B cell (primary cell): ENCODE measurements around the gene C21orf58. TPM values are rescaled to one million over a fixed set of nuclear protein-coding genes. Genes with fewer than 3 reads are reported as not detected.

ENCODE experiments used
- ATAC-seq: fragments of 200-7000 bp; cut with Tn5 transposase; one replicate; pipeline ENCODE4 v1.10.0; 2021; ENCODE audit warnings: low read depth, mild to moderate bottlenecking, moderate number of reproducible peaks, moderate library complexity
- CTCF ChIA-PET: fragments of 350-600 bp; sonication (Branson Sonifier 250); formaldehyde crosslinking; loops from one replicate; lab custom pipeline; 2021; ENCODE audit warnings: antibody characterized with exemption, inconsistent platforms; lab: Charles Lee
- POLR2A ChIA-PET: fragments of 350-600 bp; sonication (Branson Sonifier 250); formaldehyde crosslinking; loops from one replicate; lab custom pipeline; 2021; ENCODE audit warnings: antibody characterized with exemption; lab: Charles Lee
- DNase-seq: peaks from one replicate; pipeline ENCODE4 v3.0.0; 2013
- H2AFZ ChIP-seq: 2 replicates; pipeline ENCODE4 v1.6.1; 2012; ENCODE audit warnings: mild to moderate bottlenecking, low read depth, low read length; ENCODE audit not compliant: insufficient read depth, poor library complexity, severe bottlenecking
- H3K27ac ChIP-seq, 2 donors: 1 replicate in 1 of 2; 2 replicates in 1 of 2; pipeline ENCODE4 v1.5.1; 2012 to 2013; ENCODE audit warnings: low read length in 2 of 2, mild to moderate bottlenecking in 2 of 2, moderate library complexity in 1 of 2
- H3K27me3 ChIP-seq, 4 experiments: fragments of 200-600 bp in 1 of 4; sonication (generic) in 1 of 4; replicated peaks in 1 of 4; 1 replicate in 2 of 4; 2 replicates in 2 of 4; pipeline versions ENCODE4 v1.6.1 to v1.7.0; 2013 to 2016; ENCODE audit warnings: low read length in 3 of 4, mild to moderate bottlenecking in 2 of 4, mixed read lengths in 1 of 4, moderate library complexity in 1 of 4; ENCODE audit not compliant: insufficient read depth in 4 of 4, control insufficient read depth in 3 of 4; ENCODE audit errors: control extremely low read depth in 1 of 4
- H3K36me3 ChIP-seq, 2 experiments: replicated peaks in 1 of 2; 1 replicate in 1 of 2; 2 replicates in 1 of 2; pipeline versions ENCODE4 v1.6.1 to v1.7.1; 2013; ENCODE audit warnings: low read length in 1 of 2; ENCODE audit not compliant: insufficient read depth in 2 of 2, control insufficient read depth in 1 of 2; ENCODE audit errors: control extremely low read depth in 1 of 2, extremely low read depth in 1 of 2
- H3K4me1 ChIP-seq, 2 donors: fragments of 200-600 bp in 1 of 2; sonication (generic) in 1 of 2; 1 replicate in 1 of 2; 2 replicates in 1 of 2; pipeline versions ENCODE4 v1.5.1 to v1.6.1; 2013 to 2017; ENCODE audit warnings: low read length in 2 of 2; ENCODE audit not compliant: control insufficient read depth in 2 of 2, insufficient read depth in 2 of 2
- H3K4me2 ChIP-seq: replicated peaks from 2 replicates; pipeline ENCODE3; 2012; ENCODE audit warnings: mild to moderate bottlenecking, low read depth, low read length; ENCODE audit not compliant: poor library complexity, severe bottlenecking
- H3K4me3 ChIP-seq, 5 experiments: fragments of 200-600 bp in 1 of 5; sonication (generic) in 1 of 5; 1 replicate in 3 of 5; 2 replicates in 2 of 5; pipeline versions ENCODE4 v1.5.1 to v1.7.0; 2011 to 2016; ENCODE audit warnings: low read length in 4 of 5, mild to moderate bottlenecking in 4 of 5, low read depth in 2 of 5, control low read depth in 1 of 5, moderate library complexity in 1 of 5; ENCODE audit not compliant: insufficient read depth in 1 of 5; ENCODE audit errors: control extremely low read depth in 1 of 5, extremely low read depth in 1 of 5
- H3K79me2 ChIP-seq: fragments of 200-600 bp; sonication (generic); one replicate; pipeline ENCODE4 v1.6.0; 2016; ENCODE audit warnings: low read length; ENCODE audit not compliant: control insufficient read depth, insufficient read depth
- H3K9ac ChIP-seq: fragments of 200-600 bp; sonication (generic); 2 replicates; pipeline ENCODE4 v1.6.1; 2017; ENCODE audit warnings: mild to moderate bottlenecking, low read length, moderate library complexity
- H3K9me3 ChIP-seq, 3 donors: one replicate each; pipeline versions ENCODE4 v1.6.1 to v1.7.1; 2013; ENCODE audit warnings: low read length in 2 of 3; ENCODE audit not compliant: control insufficient read depth in 2 of 3, insufficient read depth in 1 of 3; ENCODE audit errors: control extremely low read depth in 1 of 3
- H4K20me1 ChIP-seq: 2 replicates; pipeline ENCODE4 v1.6.0; 2012; ENCODE audit warnings: mild to moderate bottlenecking, low read length; ENCODE audit not compliant: insufficient read depth, control insufficient read depth, poor library complexity, severe bottlenecking
- H3K27ac Mint-ChIP-seq: one replicate; pipeline ENCODE4 v1.8.0; 2021; ENCODE audit warnings: mixed read lengths
- H3K27me3 Mint-ChIP-seq: one replicate; pipeline ENCODE4 v1.8.0; 2021; ENCODE audit warnings: mixed read lengths
- H3K4me1 Mint-ChIP-seq: one replicate; pipeline ENCODE4 v1.8.0; 2021; ENCODE audit warnings: mixed read lengths
- H3K4me3 Mint-ChIP-seq: one replicate; pipeline ENCODE4 v1.8.0; 2021; ENCODE audit warnings: mixed read lengths
- H3K9me3 Mint-ChIP-seq: one replicate; pipeline ENCODE4 v1.8.0; 2022; ENCODE audit warnings: mixed read lengths; ENCODE audit not compliant: insufficient read depth
- EZH2 ChIP-seq: IDR thresholded peaks from 2 replicates; pipeline ENCODE4 v1.6.1; 2012; ENCODE audit warnings: borderline replicate concordance, low read depth, mild to moderate bottlenecking, moderate library complexity, low read length; ENCODE audit not compliant: insufficient read depth, poor library complexity, severe bottlenecking
- WGBS: methylation state at CpG from one replicate; pipeline ENCODE4 v1.1.5; 2013; ENCODE audit warnings: missing lambda C conversion rate; ENCODE audit not compliant: insufficient coverage; 5-methylcytosine and 5-hydroxymethylcytosine counted together
- intact Hi-C: fragments of 100-400 bp; cut with micrococcal nuclease; formaldehyde crosslinking; loops from one replicate; pipeline ENCODE4 v1.10.0; 2022
- polyA plus RNA-seq: library from polyadenylated mRNA; depleted of rRNA; stranded (reverse); fragments of >200 nt; gene quantifications from 2 replicates; pipeline ENCODE4 v1.2.3, GENCODE V29; 2012
- total RNA-seq, 2 donors: library from RNA; stranded (reverse); fragments of 120-200 nt in 1 of 2; gene quantifications; 1 replicate in 1 of 2; 2 replicates in 1 of 2; pipeline versions ENCODE4 v1.2.3 to v1.2.4, GENCODE V29; 2013 to 2022
- TF ChIP-seq, protein P1 (sequence below): fragments of 200-600 bp; IDR thresholded peaks from one replicate; pipeline ENCODE4 v1.8.0; 2022; ENCODE audit warnings: antibody characterized with exemption, mild to moderate bottlenecking

C21orf58 gene
- total and polyA plus RNA-seq, 2 donors (not counting 1 experiment from before 2014, with no cell fraction given) = 6.3 to 9.5 TPM

DNA sequence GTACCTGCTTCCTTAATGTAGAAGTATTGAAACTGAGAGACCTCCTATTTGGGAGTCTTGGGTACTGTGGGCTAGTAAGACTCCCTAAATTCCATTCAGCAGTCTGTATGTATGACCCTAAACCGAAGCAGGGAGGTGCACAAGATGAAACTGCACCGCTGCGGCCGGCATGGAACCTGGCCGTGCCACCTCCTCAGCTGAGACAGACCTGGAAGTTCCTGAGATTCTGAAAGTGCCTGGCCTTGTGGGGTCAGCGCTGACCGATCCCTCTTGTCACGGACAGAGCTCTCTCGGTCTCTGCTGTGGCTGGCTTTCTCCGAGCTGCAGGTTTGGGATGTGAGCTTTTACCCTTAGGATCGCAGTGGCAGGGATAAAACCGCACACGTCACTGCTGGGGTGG lies 27.3 kb upstream of the C21orf58 start:
- Histone ChIP-seq H4K20me1 (no peaks in the 10 kb centered on the region), H3K36me3 (peaks cover 0 to 79% of the 10 kb centered on the region in 2 experiments), H3K9ac (no peak overlapping the region), H3K27me3 (no peaks in the 10 kb centered on the region), H3K4me1 (no peaks in the 10 kb centered on the region), H3K79me2 (peaks cover 9% of the 10 kb centered on the region), H3K4me3 (no peak overlapping the region), H3K9me3 (peaks cover 0 to 3% (median 0%) of the 10 kb centered on the region in 3 donors), H3K27ac (no peak overlapping the region), H2AFZ (no peak overlapping the region), H3K4me2 (no peak overlapping the region)
- no peak for DNase-seq
- H3K9me3 Mint-ChIP-seq = no peaks in the 10 kb centered on the region
- intact Hi-C loops = no loop called here
- ChIA-PET CTCF (no interaction called here), POLR2A (no interaction called here)
- no peaks in the 10 kb centered on the region for H3K4me1 Mint-ChIP-seq
- no peaks in the 10 kb centered on the region for H3K27me3 Mint-ChIP-seq
- no peak overlapping the region for H3K27ac Mint-ChIP-seq
- WGBS = 99% methylated on average over 13 of the region's 13 CpGs
- H3K4me3 Mint-ChIP-seq = no peak overlapping the region
- TF ChIP-seq, protein P1, sequence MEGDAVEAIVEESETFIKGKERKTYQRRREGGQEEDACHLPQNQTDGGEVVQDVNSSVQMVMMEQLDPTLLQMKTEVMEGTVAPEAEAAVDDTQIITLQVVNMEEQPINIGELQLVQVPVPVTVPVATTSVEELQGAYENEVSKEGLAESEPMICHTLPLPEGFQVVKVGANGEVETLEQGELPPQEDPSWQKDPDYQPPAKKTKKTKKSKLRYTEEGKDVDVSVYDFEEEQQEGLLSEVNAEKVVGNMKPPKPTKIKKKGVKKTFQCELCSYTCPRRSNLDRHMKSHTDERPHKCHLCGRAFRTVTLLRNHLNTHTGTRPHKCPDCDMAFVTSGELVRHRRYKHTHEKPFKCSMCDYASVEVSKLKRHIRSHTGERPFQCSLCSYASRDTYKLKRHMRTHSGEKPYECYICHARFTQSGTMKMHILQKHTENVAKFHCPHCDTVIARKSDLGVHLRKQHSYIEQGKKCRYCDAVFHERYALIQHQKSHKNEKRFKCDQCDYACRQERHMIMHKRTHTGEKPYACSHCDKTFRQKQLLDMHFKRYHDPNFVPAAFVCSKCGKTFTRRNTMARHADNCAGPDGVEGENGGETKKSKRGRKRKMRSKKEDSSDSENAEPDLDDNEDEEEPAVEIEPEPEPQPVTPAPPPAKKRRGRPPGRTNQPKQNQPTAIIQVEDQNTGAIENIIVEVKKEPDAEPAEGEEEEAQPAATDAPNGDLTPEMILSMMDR = no peak
- TF ChIP-seq EZH2 = no peak
- ATAC-seq = no peak

DNA sequence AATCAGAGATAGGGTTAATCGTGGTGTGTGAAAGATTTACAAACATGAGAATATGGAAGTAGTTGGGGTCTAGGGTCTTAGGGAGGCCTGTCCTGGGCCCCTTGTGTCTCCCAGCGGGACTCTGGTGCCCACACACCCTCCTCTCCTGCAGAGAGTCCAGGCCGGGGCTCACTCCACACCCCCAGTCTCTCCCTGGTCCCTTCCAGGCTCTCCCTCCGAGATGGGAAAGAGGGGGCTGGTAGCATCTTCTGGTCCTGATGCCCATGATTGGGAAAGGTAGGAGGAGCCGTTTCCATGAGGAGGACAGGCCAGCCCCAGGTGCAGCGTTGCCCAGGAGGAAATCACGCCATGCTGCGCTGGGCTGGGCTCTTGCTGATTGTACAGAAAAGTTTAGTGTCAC lies 26.9 kb upstream of the C21orf58 start:
- no peak for DNase-seq
- Histone ChIP-seq H3K27ac (no peak overlapping the region), H3K4me3 (no peak overlapping the region), H3K27me3 (no peaks in the 10 kb centered on the region), H3K79me2 (peaks cover 13% of the 10 kb centered on the region), H2AFZ (no peak overlapping the region), H3K9ac (no peak overlapping the region), H4K20me1 (no peaks in the 10 kb centered on the region), H3K9me3 (peaks cover 0 to 3% (median 0%) of the 10 kb centered on the region in 3 donors), H3K4me2 (no peak overlapping the region), H3K36me3 (peaks cover 0 to 83% of the 10 kb centered on the region in 2 experiments), H3K4me1 (no peaks in the 10 kb centered on the region)
- TF ChIP-seq EZH2 = no peak
- TF ChIP-seq, protein P1 = no peak
- ChIA-PET CTCF (no interaction called here), POLR2A (no interaction called here)
- WGBS = 100% methylated on average over 4 of the region's 8 CpGs
- Mint-ChIP-seq H3K4me3 (no peak overlapping the region), H3K27ac (no peak overlapping the region), H3K4me1 (no peaks in the 10 kb centered on the region), H3K27me3 (no peaks in the 10 kb centered on the region), H3K9me3 (no peaks in the 10 kb centered on the region)
- no peak for ATAC-seq
- intact Hi-C loops = no loop called here
